Measurements from ENCODE around the gene PDP2. TPM values are rescaled to one million over a fixed set of nuclear protein-coding genes. Genes with fewer than 3 reads are reported as not detected.

The PDP2 gene
- polyA plus RNA-seq, 1 donor (not counting 4 experiments of a cell fraction or from before 2014, with no cell fraction given), result 18.5 TPM

DNA sequence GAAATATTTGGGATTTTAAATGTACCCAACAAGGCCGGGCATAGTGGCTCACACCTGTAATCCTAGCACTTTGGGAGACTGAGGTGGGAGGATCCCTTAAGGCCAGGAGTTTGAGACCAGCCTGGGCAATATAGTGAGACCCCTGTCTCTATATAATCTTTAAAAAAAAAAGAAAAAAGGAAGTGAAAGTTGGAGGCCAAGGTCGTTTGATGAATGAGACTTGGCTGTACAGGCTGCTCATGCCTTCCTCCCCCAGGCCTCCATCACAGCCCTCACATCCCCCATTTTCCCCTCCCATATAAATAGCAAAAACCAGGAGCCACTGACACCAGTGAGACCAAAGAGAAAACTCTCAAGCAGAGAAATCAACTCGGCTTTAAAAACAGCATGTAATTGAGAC, 39.4 kb upstream of the PDP2 start:
- dilution Hi-C loops (cut with MboI; ENCODE audit: extremely low pct_ligation_motif_present, low sequenced_read_pairs), result no loop called here
- Histone ChIP-seq H4K20me1 (ENCODE audit: control insufficient read depth, extremely low read depth, insufficient read depth, low read length) (no peaks in the 10 kb centered on the region), H3K4me3 (ENCODE audit: control insufficient read depth in 2 of 3, extremely low read depth in 1 of 3, insufficient read depth in 2 of 3, low read depth in 1 of 3, low read length in 3 of 3) (no peak overlapping the region), H3K9me3 (ENCODE audit: control insufficient read depth, low read depth, low read length) (no peaks in the 10 kb centered on the region), H3K27ac (ENCODE audit: control insufficient read depth, insufficient read depth, low read length) (no peak overlapping the region), H3K9ac (ENCODE audit: control insufficient read depth, extremely low read depth, insufficient read depth, low read length) (no peak overlapping the region), H3K79me2 (ENCODE audit: control insufficient read depth, insufficient read depth, low read length) (no peaks in the 10 kb centered on the region), H3K4me1 (ENCODE audit: control insufficient read depth, extremely low read depth, insufficient read depth, low read length) (no peaks in the 10 kb centered on the region), H3K36me3 (ENCODE audit: control insufficient read depth in 2 of 2, extremely low read depth in 1 of 2, insufficient read depth in 2 of 2, low read length in 2 of 2) (no peaks in the 10 kb centered on the region), H2AFZ (ENCODE audit: control insufficient read depth, low read length) (no peak overlapping the region), H3K27me3 (ENCODE audit: control insufficient read depth, extremely low read depth, insufficient read depth, low read length) (peaks cover 28% of the 10 kb centered on the region), H3K9me1 (ENCODE audit: control insufficient read depth, extremely low read depth, insufficient read depth, low read length) (no peaks in the 10 kb centered on the region), H3K4me2 (ENCODE audit: control insufficient read depth, extremely low read depth, insufficient read depth, low read depth, low read length) (no peak overlapping the region)
- TF ChIP-seq EZH2 (IDR thresholded peaks at IDR 0.05; ENCODE audit: low read length), result no peak
- TF ChIP-seq, protein P1, sequence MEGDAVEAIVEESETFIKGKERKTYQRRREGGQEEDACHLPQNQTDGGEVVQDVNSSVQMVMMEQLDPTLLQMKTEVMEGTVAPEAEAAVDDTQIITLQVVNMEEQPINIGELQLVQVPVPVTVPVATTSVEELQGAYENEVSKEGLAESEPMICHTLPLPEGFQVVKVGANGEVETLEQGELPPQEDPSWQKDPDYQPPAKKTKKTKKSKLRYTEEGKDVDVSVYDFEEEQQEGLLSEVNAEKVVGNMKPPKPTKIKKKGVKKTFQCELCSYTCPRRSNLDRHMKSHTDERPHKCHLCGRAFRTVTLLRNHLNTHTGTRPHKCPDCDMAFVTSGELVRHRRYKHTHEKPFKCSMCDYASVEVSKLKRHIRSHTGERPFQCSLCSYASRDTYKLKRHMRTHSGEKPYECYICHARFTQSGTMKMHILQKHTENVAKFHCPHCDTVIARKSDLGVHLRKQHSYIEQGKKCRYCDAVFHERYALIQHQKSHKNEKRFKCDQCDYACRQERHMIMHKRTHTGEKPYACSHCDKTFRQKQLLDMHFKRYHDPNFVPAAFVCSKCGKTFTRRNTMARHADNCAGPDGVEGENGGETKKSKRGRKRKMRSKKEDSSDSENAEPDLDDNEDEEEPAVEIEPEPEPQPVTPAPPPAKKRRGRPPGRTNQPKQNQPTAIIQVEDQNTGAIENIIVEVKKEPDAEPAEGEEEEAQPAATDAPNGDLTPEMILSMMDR (optimal IDR thresholded peaks at IDR 0.05 in 1 of 3, IDR thresholded peaks at IDR 0.05 in 1 of 3, conservative IDR thresholded peaks at IDR 0.05 in 1 of 3; ENCODE audit: extremely low read depth in 1 of 3, insufficient read depth in 2 of 3, low read length in 3 of 3), result no peak
- DNase-seq (ENCODE audit: low read depth, low spot score) (no peak), FAIRE-seq (no peak)

DNA sequence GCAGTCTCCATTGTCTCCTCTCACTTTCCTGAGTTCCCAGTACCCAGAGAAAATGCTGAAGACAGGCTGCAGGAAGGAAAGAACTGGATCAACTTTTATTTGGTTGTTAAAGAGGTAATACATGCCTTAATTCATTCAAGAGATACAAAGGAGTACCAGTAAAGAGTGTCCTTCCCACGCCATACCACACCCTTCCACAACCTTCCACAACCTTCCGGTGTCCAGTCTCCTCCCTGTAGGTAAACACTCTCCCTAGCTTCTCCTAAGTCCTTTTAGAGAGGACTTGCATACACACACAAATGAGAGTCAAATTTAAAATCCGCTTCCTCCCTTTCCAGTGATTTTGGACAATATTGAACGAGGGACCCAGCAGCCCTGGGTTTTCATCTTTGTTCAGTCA, 38.9 kb upstream of the PDP2 start:
- H3K4me2 ChIP-seq (ENCODE audit: control insufficient read depth, extremely low read depth, insufficient read depth, low read depth, low read length), result no peak overlapping the region
- H3K4me1 ChIP-seq (ENCODE audit: control insufficient read depth, extremely low read depth, insufficient read depth, low read length), result no peaks in the 10 kb centered on the region
- no peak overlapping the region for H3K9ac ChIP-seq (ENCODE audit: control insufficient read depth, extremely low read depth, insufficient read depth, low read length)
- H2AFZ ChIP-seq (ENCODE audit: control insufficient read depth, low read length), result no peak overlapping the region
- peaks cover 32% of the 10 kb centered on the region for H3K27me3 ChIP-seq (ENCODE audit: control insufficient read depth, extremely low read depth, insufficient read depth, low read length)
- dilution Hi-C loops (cut with MboI; ENCODE audit: extremely low pct_ligation_motif_present, low sequenced_read_pairs), result no loop called here
- H3K9me3 ChIP-seq (ENCODE audit: control insufficient read depth, low read depth, low read length), result no peaks in the 10 kb centered on the region
- no peaks in the 10 kb centered on the region for H3K79me2 ChIP-seq (ENCODE audit: control insufficient read depth, insufficient read depth, low read length)
- FAIRE-seq, result no peak
- no peaks in the 10 kb centered on the region for H3K9me1 ChIP-seq (ENCODE audit: control insufficient read depth, extremely low read depth, insufficient read depth, low read length)
- no peak for DNase-seq (ENCODE audit: low read depth, low spot score)
- no peak overlapping the region for H3K4me3 ChIP-seq (ENCODE audit: control insufficient read depth in 2 of 3, extremely low read depth in 1 of 3, insufficient read depth in 2 of 3, low read depth in 1 of 3, low read length in 3 of 3)
- H4K20me1 ChIP-seq (ENCODE audit: control insufficient read depth, extremely low read depth, insufficient read depth, low read length), result no peaks in the 10 kb centered on the region
- H3K36me3 ChIP-seq (ENCODE audit: control insufficient read depth in 2 of 2, extremely low read depth in 1 of 2, insufficient read depth in 2 of 2, low read length in 2 of 2), result no peaks in the 10 kb centered on the region
- no peak for TF ChIP-seq EZH2 (IDR thresholded peaks at IDR 0.05; ENCODE audit: low read length)
- no peak overlapping the region for H3K27ac ChIP-seq (ENCODE audit: control insufficient read depth, insufficient read depth, low read length)

DNA sequence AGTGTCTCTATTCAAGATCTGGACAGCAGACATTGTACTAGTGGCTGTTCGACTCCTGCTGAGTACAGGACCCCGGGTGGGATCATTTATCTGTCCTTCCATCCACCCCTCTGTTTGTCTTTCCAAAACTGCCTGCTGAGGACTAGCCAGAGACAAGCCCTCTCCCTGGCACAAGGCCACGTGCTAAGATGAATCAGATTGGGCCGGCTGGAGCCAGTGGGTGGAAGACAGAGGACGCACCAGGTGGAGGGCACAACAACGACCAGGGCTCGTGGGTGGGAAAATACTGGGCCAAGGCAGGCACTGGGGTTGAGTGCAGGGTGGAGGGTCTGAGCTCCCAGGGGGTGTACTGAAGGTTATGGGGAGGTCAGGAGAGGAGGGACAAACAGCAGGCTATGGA, 37.5 kb upstream of the PDP2 start:
- no peaks in the 10 kb centered on the region for H3K36me3 ChIP-seq (ENCODE audit: control insufficient read depth in 2 of 2, extremely low read depth in 1 of 2, insufficient read depth in 2 of 2, low read length in 2 of 2)
- no peak overlapping the region for H3K4me3 ChIP-seq (ENCODE audit: control insufficient read depth in 2 of 3, extremely low read depth in 1 of 3, insufficient read depth in 2 of 3, low read depth in 1 of 3, low read length in 3 of 3)
- H3K4me2 ChIP-seq (ENCODE audit: control insufficient read depth, extremely low read depth, insufficient read depth, low read depth, low read length), result no peak overlapping the region
- DNase-seq (ENCODE audit: low read depth, low spot score) (no peak), FAIRE-seq (no peak)
- H3K79me2 ChIP-seq (ENCODE audit: control insufficient read depth, insufficient read depth, low read length), result no peaks in the 10 kb centered on the region
- no peaks in the 10 kb centered on the region for H3K9me1 ChIP-seq (ENCODE audit: control insufficient read depth, extremely low read depth, insufficient read depth, low read length)
- H3K4me1 ChIP-seq (ENCODE audit: control insufficient read depth, extremely low read depth, insufficient read depth, low read length), result no peaks in the 10 kb centered on the region
- H3K27ac ChIP-seq (ENCODE audit: control insufficient read depth, insufficient read depth, low read length), result no peak overlapping the region
- no peak for TF ChIP-seq EZH2 (IDR thresholded peaks at IDR 0.05; ENCODE audit: low read length)
- TF ChIP-seq, protein P1 (optimal IDR thresholded peaks at IDR 0.05 in 1 of 3, IDR thresholded peaks at IDR 0.05 in 1 of 3, conservative IDR thresholded peaks at IDR 0.05 in 1 of 3; ENCODE audit: extremely low read depth in 1 of 3, insufficient read depth in 2 of 3, low read length in 3 of 3), result no peak
- dilution Hi-C loops (cut with MboI; ENCODE audit: extremely low pct_ligation_motif_present, low sequenced_read_pairs), result no loop called here
- no peaks in the 10 kb centered on the region for H4K20me1 ChIP-seq (ENCODE audit: control insufficient read depth, extremely low read depth, insufficient read depth, low read length)
- no peak overlapping the region for H2AFZ ChIP-seq (ENCODE audit: control insufficient read depth, low read length)
- peaks cover 45% of the 10 kb centered on the region for H3K27me3 ChIP-seq (ENCODE audit: control insufficient read depth, extremely low read depth, insufficient read depth, low read length)
- H3K9me3 ChIP-seq (ENCODE audit: control insufficient read depth, low read depth, low read length), result no peaks in the 10 kb centered on the region
- H3K9ac ChIP-seq (ENCODE audit: control insufficient read depth, extremely low read depth, insufficient read depth, low read length), result no peak overlapping the region
